GM19351 (cell line): ENCODE data around the gene SYTL4.

Source experiments
- ATAC-seq: cut with Tn5 transposase; IDR thresholded peaks from one replicate; pipeline ENCODE4 v1.9.1; 2021; ENCODE audit warnings: mild to moderate bottlenecking, moderate library complexity; ENCODE audit not compliant: unreplicated experiment

Gene SYTL4

GRCh38 chrX:100649550-100650356 lies 82.2 kb downstream of the SYTL4 start:
- ATAC-seq, result no peak

GRCh38 chrX:100648458-100649417 lies 83.2 kb downstream of the SYTL4 start:
- ATAC-seq, result no peak

DNA sequence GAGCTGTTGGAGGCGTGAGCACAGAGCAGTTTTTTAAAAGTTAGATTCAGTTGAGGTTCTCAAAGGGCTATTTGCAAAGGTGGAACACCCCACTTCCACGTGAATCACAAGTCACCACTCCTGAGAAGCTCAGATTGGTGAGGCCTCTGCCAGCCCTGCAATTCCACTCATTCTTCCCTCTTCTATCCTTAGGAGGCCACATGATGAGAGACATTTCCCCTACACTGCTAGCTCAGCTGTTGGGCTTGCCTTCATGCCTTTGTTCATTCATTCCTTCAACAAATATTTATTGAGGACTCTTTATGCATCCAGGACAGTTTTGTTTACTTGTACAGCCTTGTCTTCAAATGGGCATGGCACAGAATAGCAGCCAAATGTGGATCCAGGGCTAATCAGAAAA lies 84.2 kb downstream of the SYTL4 start:
- no peak for ATAC-seq

DNA sequence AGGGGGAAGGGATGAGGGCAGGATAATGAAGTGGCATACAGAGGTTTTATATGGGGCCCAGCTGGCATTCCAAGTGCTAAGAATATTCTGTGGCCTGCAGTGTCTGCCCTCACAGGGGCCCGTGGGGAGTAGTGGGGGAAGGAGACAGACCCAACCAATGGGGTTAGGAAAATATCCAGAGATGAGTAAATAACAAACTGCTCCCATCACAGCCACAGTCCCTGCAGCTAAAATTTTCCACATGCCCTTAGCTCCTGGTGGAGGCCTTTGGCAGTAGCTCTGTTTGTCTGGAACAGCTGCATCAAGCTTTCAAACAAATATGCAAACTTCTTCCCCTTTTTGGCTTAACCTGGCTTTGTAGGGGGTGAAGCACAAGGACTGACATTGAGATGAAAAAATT lies 84.8 kb downstream of the SYTL4 start:
- ATAC-seq, result no peak

DNA sequence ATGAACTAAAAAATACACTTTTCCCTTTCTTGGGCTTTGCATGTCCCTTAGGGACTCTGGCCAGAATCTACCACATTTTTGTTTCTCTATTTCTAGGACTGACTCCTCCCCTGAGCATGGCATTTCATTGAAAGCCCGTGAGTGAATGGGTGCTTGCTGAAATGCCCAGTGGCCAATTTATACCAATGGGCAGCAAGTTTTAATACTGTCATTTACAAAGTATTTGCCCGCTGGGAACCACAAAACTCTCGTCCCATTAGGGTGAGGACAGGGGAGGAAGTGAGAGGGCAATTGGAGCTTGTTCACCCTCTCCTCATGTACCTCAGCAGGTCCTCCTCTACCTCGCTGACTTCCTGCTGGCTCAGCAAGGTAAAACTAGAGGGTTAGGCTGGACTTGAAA lies 86.8 kb downstream of the SYTL4 start:
- ATAC-seq, result no peak

- ATAC-seq, result peak; percentile 69
These were observed 87.7 kb downstream of the SYTL4 start, which contains the start of gene SRPX2 for GRCh38 chrX:100643956-100644860. SRPX2 (plus strand) TSS chrX:100644199; CDS start chrX:100646323, 2,124 bp downstream.

GRCh38 chrX:100643212-100643611 lies 88.7 kb downstream of the SYTL4 start:
- ATAC-seq, result no peak

- no peak for ATAC-seq
These were observed 89.6 kb downstream of the SYTL4 start for GRCh38 chrX:100642290-100642689.

- peak; percentile 95 for ATAC-seq
These were observed 95.5 kb downstream of the SYTL4 start, which contains the start of gene TSPAN6 for GRCh38 chrX:100636321-100636991. TSPAN6 (minus strand) TSS chrX:100636806; CDS start chrX:100636694, 112 bp downstream.

DNA sequence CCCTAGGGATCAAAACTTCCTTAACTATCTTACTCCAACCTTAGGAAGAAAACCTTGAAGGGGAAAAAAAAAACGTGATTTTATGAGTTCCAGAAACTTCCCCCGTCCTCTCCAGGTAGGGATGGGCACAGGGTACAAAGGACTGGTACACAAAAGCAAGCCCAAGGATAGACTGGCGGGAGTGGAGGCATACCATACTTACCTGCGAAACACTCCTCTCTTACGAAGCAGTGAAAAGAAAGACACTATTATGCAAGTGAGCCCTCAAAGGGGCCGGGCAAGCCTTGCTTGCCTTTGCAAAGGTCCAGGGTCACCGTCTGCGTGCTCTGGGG lies 96.0 kb downstream of the SYTL4 start:
- ATAC-seq, result no peak

- ATAC-seq, result no peak
These were observed 96.9 kb downstream of the SYTL4 start for GRCh38 chrX:100635040-100635439.

DNA sequence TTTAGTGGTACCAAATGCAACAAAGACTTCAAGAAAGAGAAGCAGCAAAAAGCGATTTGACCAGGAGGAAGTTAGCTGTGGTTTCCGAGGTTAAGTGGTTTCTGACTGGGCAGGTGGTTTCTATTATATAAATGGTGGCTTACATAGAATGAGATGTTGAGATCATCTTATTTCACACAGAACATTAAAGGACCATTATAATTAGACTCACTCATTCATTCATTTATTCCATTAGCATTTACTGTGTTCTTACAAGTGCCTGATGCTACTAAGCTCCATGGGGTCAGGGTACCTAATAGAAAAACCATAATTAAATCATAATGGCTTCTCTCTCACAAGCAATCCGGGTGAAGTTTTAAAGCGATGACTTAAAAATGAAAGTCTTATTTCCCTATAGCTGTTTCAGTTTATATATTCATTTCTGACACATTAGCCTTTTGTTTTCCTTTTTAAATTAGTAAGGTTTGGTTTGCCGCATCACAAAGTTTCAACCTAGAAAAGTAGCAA lies 105.9 kb downstream of the SYTL4 start:
- ATAC-seq, result peak; percentile 92
